GM21367 (cell line): ENCODE measurements around the gene TANC1.

ENCODE experiments used
- ATAC-seq: cut with Tn5 transposase; IDR thresholded peaks from one replicate; pipeline ENCODE4 v1.9.1; 2021; ENCODE audit not compliant: unreplicated experiment

Gene TANC1

GRCh38 chr2:158960193-158960592 lies 8.2 kb upstream of the TANC1 start:
- ATAC-seq, result no peak

- ATAC-seq, result no peak
Observed at GRCh38 chr2:158962074-158962473, 6.4 kb upstream of the TANC1 start.

GRCh38 chr2:158963071-158963470 lies 5.4 kb upstream of the TANC1 start:
- no peak for ATAC-seq

- no peak for ATAC-seq
Observed at GRCh38 chr2:158965107-158965506, 3.3 kb upstream of the TANC1 start.

- ATAC-seq, result no peak
Observed at GRCh38 chr2:158965641-158966040, 2.8 kb upstream of the TANC1 start.

- no peak for ATAC-seq
Observed at GRCh38 chr2:158966312-158966711, 2.1 kb upstream of the TANC1 start.

GRCh38 chr2:158967114-158967730 lies 1.2 kb upstream of the TANC1 start:
- no peak for ATAC-seq

GRCh38 chr2:158967731-158968395 lies 577 bp upstream of the TANC1 start:
- ATAC-seq, result no peak

- ATAC-seq, result peak; percentile 6
Observed at GRCh38 chr2:158969162-158969714, 798 bp downstream of the TANC1 start.

- no peak for ATAC-seq
Observed at GRCh38 chr2:158969715-158970240, 1.3 kb downstream of the TANC1 start.

GRCh38 chr2:158970241-158970751 lies 1.9 kb downstream of the TANC1 start:
- no peak for ATAC-seq

GRCh38 chr2:158973116-158973956 lies 4.9 kb downstream of the TANC1 start:
- ATAC-seq, result no peak

GRCh38 chr2:158975271-158975921 lies 7.0 kb downstream of the TANC1 start:
- ATAC-seq, result no peak

- ATAC-seq, result no peak
Observed at GRCh38 chr2:158979772-158980171, 11.3 kb downstream of the TANC1 start.

- ATAC-seq, result no peak
Observed at GRCh38 chr2:158984604-158985135, 16.2 kb downstream of the TANC1 start.

- no peak for ATAC-seq
Observed at GRCh38 chr2:158988501-158988900, 20.1 kb downstream of the TANC1 start.

GRCh38 chr2:158989165-158989564 lies 20.7 kb downstream of the TANC1 start:
- ATAC-seq, result no peak

- ATAC-seq, result no peak
Observed at GRCh38 chr2:158990397-158991214, 22.2 kb downstream of the TANC1 start.

GRCh38 chr2:158993030-158993429 lies 24.6 kb downstream of the TANC1 start:
- ATAC-seq, result no peak
